Measurements from ENCODE around the gene ING2. TPM values are rescaled to one million over a fixed set of nuclear protein-coding genes. Genes with fewer than 3 reads are reported as not detected.

ING2 gene
- total and polyA plus RNA-seq, 10 of the 15 experiments (the other 5 are each of a cell fraction or from before 2014, with no cell fraction given): 3.3 to 16.1 (median 10.9) TPM

GRCh38 chr4:183504930-183505610 lies at the start of gene ING2 (continued):
- TF ChIP-seq ZNF24 (IDR thresholded peaks at IDR 0.05): 0 out of 2 replicates have a peak, but pooled peaks have one; percentile 43
- 0 out of 2 replicates have a peak, but pooled peaks have one; percentile 23 for TF ChIP-seq TCF12 (IDR thresholded peaks at IDR 0.05; ENCODE audit: low read depth, low read length)
- TF ChIP-seq CREM (IDR thresholded peaks at IDR 0.05; ENCODE audit: low read depth): 0 out of 2 replicates have a peak, but pooled peaks have one; percentile 14
- no peak for TF ChIP-seq ZNF622 (IDR thresholded peaks at IDR 0.05)
- peak; percentile 83; the same call in 1 of the 2 replicates for TF ChIP-seq NKRF (conservative IDR thresholded peaks at IDR 0.05)
- TF ChIP-seq SMARCA5 (IDR thresholded peaks at IDR 0.05): peak; percentile 64; the same call in 1 of the 2 replicates
- TF ChIP-seq SREBF2 (IDR thresholded peaks at IDR 0.05; ENCODE audit: low read length): no peak
- TF ChIP-seq TBL1XR1 (IDR thresholded peaks at IDR 0.05; ENCODE audit: low read depth, low read length): no peak
- TF ChIP-seq BHLHE40 (IDR thresholded peaks at IDR 0.05; ENCODE audit: borderline replicate concordance in 1 of 2, low read depth in 2 of 2, low read length in 1 of 2): peak in 1 of 2 experiments; percentile 68; a peak in 3 of 4 replicates
- TF ChIP-seq PRDM15 (CRISPR knock-in tag; IDR thresholded peaks at IDR 0.05): no peak
- TF ChIP-seq, protein P1, sequence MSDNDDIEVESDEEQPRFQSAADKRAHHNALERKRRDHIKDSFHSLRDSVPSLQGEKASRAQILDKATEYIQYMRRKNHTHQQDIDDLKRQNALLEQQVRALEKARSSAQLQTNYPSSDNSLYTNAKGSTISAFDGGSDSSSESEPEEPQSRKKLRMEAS (IDR thresholded peaks at IDR 0.05; ENCODE audit: low read depth, low read length): 0 out of 2 replicates have a peak, but pooled peaks have one; percentile 9
- TF ChIP-seq NR2C1 (IDR thresholded peaks at IDR 0.05): peak; percentile 28; the same call in 1 of the 2 replicates
- 0 out of 2 replicates have a peak, but pooled peaks have one; percentile 38 for TF ChIP-seq STAT1 (conservative IDR thresholded peaks at IDR 0.05)
- no peak for TF ChIP-seq EP300 (IDR thresholded peaks at IDR 0.05; ENCODE audit: borderline replicate concordance in 1 of 2, control insufficient read depth in 1 of 2, low read depth in 2 of 2, low read length in 2 of 2)
- TF ChIP-seq ESRRA (IDR thresholded peaks at IDR 0.05; ENCODE audit: low read length): no peak
- peak; percentile 59; the same call in 1 of the 2 replicates for TF ChIP-seq DPF2 (IDR thresholded peaks at IDR 0.05)
